GM18526 (cell line): Measurements from ENCODE around the gene ZFYVE26.

ENCODE experiments used
- POLR2A ChIP-seq: IDR thresholded peaks from 3 replicates; pipeline ENCODE4 v1.6.1; 2011; ENCODE audit not compliant: insufficient read length; ENCODE audit errors: extremely low read depth

ZFYVE26 gene

DNA sequence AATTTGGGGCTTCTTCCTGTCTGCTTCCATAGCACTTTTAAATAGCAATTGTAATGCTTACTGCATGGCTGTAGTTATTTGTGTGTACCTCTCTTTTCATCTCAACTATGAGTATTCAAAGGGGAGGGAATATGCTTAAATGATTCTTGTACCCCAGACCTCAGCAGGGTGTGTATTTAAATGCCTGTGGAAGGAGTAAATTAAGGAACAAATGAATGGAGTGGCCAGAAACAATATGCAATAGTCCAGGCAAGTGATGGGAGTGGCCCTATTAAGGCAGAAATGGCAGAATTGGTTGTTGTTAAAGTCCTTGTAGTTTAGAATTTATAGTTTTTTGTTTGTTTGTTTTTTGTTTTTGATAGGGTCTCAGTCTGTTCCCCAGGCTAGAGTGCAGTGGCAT, 4.7 kb upstream of the ZFYVE26 start:
- no peak for TF ChIP-seq POLR2A

GRCh38 chr14:67820428-67820971, 4.1 kb upstream of the ZFYVE26 start:
- TF ChIP-seq POLR2A, result no peak

- peak; percentile 13 for TF ChIP-seq POLR2A
Measured at GRCh38 chr14:67819563-67820421, 3.4 kb upstream of the ZFYVE26 start, which contains the start of gene RAD51B. RAD51B (plus strand) TSS chr14:67819779.

DNA sequence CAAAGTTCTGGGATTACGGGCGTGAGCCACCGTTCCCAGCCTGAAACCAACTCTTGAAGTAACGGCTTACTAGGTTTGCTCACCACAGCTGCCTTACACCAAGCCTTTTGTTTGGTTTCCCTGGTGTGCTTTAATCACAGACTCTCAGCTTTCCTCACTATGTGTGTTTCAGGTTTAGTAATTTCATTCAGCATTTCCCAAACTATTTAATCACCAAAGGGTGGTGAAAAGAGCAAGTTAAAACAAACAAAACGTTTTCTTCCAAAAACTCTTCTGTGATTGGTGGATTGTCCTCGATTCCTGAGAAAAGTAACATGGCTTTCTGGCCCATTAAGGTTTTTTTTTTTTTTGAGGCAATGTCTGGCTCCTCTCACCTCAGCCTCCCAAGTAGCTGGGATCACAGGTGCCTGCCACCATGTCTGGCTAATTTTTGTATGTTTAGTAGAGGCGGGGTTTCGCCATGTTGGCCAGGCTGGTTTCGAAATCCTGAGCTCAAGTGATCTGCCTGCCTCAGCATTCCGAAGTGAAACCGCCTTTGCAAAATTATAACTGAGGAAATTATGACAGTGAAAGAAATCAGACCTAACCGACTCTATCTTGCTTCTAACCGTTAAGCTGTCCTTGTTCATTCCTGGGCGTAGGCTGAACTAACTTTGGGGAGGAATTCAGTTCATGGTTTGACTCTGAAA, 1.5 kb upstream of the ZFYVE26 start:
- no peak for TF ChIP-seq POLR2A

DNA sequence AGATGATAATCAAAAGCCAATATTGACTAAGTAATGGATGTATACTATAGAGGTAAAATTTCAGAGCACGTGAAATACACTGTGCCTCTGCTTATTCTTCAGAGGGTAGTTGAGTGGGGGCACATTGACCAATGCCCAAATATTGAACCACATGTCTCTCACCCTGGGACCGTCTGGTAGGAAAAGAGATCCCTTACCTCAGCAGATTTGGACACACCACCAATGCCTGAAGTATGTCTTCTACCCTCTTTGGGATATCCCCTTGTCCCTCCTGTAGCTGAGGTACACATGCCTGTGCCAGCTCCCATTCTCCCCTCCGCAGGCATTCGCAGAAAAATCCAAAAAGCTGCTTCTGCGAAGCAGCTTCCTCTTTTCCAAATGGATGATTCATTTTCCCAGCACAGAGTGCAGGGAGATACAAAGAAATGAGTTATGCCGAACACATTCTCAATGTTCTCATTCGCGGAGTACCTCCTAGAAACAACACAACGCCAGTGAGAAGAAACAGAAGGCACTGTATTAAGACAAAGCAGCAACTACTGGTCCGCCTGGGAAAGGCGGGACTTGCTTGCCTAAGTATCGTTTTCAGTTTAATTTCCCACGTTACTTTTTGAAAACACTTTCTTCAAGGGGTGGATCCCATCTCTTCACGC, 691 bp downstream of the ZFYVE26 start:
- no peak for TF ChIP-seq POLR2A

- no peak for TF ChIP-seq POLR2A
Measured at GRCh38 chr14:67814821-67815220, 1.6 kb downstream of the ZFYVE26 start.

GRCh38 chr14:67806246-67806645, 10.1 kb downstream of the ZFYVE26 start:
- no peak for TF ChIP-seq POLR2A

DNA sequence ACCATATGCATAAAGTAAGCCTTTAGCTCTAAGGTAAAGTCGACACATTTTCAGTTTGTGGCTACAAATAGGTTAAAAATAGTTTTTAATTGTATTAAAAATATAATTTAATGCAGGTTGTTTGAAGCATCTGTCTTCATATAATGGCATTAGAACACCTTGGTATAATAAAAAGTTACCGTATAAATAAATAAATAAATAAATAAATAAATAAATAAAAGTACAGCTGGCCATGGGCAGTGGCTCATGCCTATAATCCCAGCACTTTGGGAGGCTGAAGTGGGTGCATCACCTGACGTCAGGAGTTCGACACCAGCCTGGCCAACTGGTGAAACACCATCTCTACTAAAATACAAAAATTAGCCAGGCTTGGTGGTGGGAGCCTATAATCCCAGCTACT, 15.6 kb downstream of the ZFYVE26 start:
- TF ChIP-seq POLR2A, result no peak

DNA sequence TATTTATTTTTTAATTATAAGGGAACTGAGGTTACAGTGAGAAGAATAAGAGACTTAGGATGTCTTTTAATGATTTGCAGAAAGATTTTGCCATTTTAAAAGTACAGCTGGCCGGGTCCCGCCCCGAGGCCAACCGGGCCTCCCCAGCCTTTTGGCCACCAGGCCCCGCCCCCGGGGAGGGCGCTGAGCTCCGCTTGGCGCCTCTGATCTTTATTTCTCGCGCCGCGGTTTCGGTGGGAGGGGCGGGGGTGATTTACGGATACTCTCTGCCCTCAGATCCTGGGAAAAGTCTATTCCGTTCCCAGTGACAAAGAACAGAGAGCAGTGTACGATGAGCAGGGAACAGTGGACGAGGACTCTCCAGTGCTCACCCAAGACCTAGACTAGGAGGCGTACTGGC, 17.7 kb downstream of the ZFYVE26 start:
- no peak for TF ChIP-seq POLR2A

- TF ChIP-seq POLR2A, result no peak
Measured at GRCh38 chr14:67787673-67788072, 28.7 kb downstream of the ZFYVE26 start.

DNA sequence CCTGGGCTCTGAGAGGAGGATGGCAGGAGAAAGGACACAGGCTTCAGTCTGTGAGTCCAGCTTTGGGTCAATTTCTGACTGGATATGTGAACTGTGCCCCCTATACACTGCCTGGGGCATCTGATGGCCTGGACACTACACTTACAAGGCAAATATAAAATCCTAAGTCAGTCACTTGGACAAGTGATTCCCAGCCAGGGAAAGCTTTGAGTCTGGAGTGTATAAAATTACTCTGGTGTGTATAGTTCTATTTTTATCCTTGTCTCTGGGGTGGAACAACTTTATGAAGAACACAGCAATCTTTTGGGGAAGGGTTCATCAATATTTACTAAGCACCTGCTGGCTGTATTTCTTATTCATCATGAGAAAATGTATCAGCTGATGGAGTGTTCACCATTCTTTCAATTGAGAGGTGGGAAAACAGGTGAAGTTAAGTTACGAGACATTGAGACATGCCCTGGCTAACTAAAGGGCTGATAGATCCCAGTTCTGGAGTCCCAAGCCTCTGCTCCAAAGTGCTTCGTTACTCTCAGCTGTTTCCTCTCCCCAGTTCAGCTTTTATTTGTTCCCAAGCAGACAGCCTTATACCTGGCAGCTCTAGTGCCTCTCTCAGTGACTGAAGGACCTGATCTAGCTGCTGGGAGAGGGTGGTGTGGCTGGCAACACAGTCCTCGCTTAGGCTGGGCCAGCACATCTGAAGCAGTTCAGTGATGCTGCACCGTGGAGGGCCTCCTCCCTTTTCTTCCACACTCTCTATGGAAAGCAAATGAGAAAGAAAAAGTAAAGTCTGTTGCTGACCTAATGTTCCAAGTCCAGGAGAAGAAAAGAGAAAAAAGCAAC, 30.9 kb downstream of the ZFYVE26 start:
- TF ChIP-seq POLR2A, result no peak

- no peak for TF ChIP-seq POLR2A
Measured at GRCh38 chr14:67784244-67784823, 32.1 kb downstream of the ZFYVE26 start.

GRCh38 chr14:67782090-67782489, 34.3 kb downstream of the ZFYVE26 start:
- TF ChIP-seq POLR2A, result no peak

- no peak for TF ChIP-seq POLR2A
Measured at GRCh38 chr14:67778792-67779191, 37.6 kb downstream of the ZFYVE26 start.
